Measurements from ENCODE around the gene TTLL6. TPM values are rescaled to one million over a fixed set of nuclear protein-coding genes. Genes with fewer than 3 reads are reported as not detected.

The TTLL6 gene
- total RNA-seq, 2 donors from 2014 or later, result 0.49 to 2.1 TPM

DNA sequence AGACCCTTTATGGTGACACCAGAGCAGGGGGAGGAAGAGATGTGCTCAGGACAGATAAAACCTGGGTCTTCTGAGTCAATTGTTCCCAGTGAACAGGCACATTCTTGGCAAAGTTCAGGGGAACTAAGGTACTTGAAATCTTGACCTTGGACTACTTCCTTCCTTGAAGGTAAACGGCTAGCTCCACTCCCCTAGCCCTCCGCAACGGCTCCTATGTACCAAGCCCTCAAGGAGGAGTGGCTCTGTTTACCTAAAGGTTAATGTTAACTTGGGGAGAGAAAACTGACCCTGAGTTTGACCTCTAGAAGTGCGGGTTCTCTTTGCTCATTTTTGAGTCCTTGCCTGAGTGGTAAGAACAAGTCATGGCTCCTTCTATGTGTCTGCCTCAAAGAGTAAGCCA lies 7.8 kb downstream of the TTLL6 start:
- peaks cover 28% of the 10 kb centered on the region for H3K27me3 ChIP-seq (ENCODE audit: control insufficient read depth, insufficient read depth, low read length, poor library complexity, severe bottlenecking)
- Mint-ChIP-seq H3K4me3 (no peak overlapping the region), H3K27ac (no peak overlapping the region), H3K36me3 (ENCODE audit: low read depth) (no peaks in the 10 kb centered on the region), H3K4me1 (peaks cover 13% of the 10 kb centered on the region), H3K27me3 (ENCODE audit: insufficient read depth) (peaks cover 45% of the 10 kb centered on the region), H3K9me3 (no peaks in the 10 kb centered on the region)
- no peaks in the 10 kb centered on the region for H3K36me3 ChIP-seq (ENCODE audit: control insufficient read depth, insufficient read depth, low read length)
- no peak overlapping the region for H3K9ac ChIP-seq (ENCODE audit: extremely low read depth, low read length, poor library complexity, severe bottlenecking)
- H3K4me1 ChIP-seq (ENCODE audit: control insufficient read depth, insufficient read depth, low read length), result peaks cover 5% of the 10 kb centered on the region
- WGBS, 2 experiments (ENCODE audit: insufficient coverage in 1 of 2, insufficient read length in 1 of 2), result 87 to 92% methylated on average over 4 of the region's 4 CpGs
- DNase-seq, result no peak
- no peaks in the 10 kb centered on the region for H3K9me3 ChIP-seq (ENCODE audit: control insufficient read depth, low read length)
- H3K27ac ChIP-seq (ENCODE audit: low read depth, low read length), result no peak overlapping the region
- H3K4me3 ChIP-seq (ENCODE audit: low read length), result no peak overlapping the region
- TF ChIP-seq, protein P1, sequence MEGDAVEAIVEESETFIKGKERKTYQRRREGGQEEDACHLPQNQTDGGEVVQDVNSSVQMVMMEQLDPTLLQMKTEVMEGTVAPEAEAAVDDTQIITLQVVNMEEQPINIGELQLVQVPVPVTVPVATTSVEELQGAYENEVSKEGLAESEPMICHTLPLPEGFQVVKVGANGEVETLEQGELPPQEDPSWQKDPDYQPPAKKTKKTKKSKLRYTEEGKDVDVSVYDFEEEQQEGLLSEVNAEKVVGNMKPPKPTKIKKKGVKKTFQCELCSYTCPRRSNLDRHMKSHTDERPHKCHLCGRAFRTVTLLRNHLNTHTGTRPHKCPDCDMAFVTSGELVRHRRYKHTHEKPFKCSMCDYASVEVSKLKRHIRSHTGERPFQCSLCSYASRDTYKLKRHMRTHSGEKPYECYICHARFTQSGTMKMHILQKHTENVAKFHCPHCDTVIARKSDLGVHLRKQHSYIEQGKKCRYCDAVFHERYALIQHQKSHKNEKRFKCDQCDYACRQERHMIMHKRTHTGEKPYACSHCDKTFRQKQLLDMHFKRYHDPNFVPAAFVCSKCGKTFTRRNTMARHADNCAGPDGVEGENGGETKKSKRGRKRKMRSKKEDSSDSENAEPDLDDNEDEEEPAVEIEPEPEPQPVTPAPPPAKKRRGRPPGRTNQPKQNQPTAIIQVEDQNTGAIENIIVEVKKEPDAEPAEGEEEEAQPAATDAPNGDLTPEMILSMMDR (conservative IDR thresholded peaks at IDR 0.05), result no peak

DNA sequence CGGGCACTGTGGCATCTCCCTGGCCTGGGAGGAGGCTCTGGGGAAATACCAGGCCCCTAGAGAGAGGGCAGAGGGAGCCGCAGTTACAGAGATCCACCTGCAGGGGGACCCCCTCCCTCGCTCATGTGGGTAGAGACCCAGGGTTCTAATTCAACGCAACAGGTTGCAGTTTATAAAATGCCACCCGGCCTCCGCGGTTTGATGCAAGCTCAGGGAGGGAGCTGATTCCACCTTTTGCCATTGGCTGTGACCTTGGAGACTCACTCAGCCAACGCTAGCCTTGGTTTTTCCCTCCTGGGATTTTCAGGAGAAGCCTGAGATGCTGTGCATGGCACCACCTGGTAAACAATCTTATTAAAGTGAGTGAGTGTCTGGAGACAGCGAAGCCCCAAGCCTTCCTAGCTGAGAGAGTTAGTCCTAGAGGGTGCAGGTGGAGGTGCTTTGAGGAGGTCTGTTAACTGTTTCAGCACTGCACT lies 12.1 kb downstream of the TTLL6 start:
- Mint-ChIP-seq H3K9me3 (no peaks in the 10 kb centered on the region), H3K4me3 (no peak overlapping the region), H3K27ac (no peak overlapping the region), H3K27me3 (ENCODE audit: insufficient read depth) (peaks cover 70% of the 10 kb centered on the region), H3K36me3 (ENCODE audit: low read depth) (no peaks in the 10 kb centered on the region), H3K4me1 (peaks cover 10% of the 10 kb centered on the region)
- WGBS, 2 experiments (ENCODE audit: insufficient coverage in 1 of 2, insufficient read length in 1 of 2), result 2 to 12% methylated on average over 7 to 9 of the region's 9 CpGs
- DNase-seq, result peak; percentile 98
- Histone ChIP-seq H3K4me1 (ENCODE audit: control insufficient read depth, insufficient read depth, low read length) (peaks cover 5% of the 10 kb centered on the region), H3K9me3 (ENCODE audit: control insufficient read depth, low read length) (no peaks in the 10 kb centered on the region), H3K4me3 (ENCODE audit: low read length) (no peak overlapping the region), H3K36me3 (ENCODE audit: control insufficient read depth, insufficient read depth, low read length) (no peaks in the 10 kb centered on the region), H3K9ac (ENCODE audit: extremely low read depth, low read length, poor library complexity, severe bottlenecking) (no peak overlapping the region), H3K27ac (ENCODE audit: low read depth, low read length) (no peak overlapping the region), H3K27me3 (ENCODE audit: control insufficient read depth, insufficient read depth, low read length, poor library complexity, severe bottlenecking) (peaks cover 61% of the 10 kb centered on the region)
- TF ChIP-seq, protein P1 (conservative IDR thresholded peaks at IDR 0.05), result peak; percentile 95

DNA sequence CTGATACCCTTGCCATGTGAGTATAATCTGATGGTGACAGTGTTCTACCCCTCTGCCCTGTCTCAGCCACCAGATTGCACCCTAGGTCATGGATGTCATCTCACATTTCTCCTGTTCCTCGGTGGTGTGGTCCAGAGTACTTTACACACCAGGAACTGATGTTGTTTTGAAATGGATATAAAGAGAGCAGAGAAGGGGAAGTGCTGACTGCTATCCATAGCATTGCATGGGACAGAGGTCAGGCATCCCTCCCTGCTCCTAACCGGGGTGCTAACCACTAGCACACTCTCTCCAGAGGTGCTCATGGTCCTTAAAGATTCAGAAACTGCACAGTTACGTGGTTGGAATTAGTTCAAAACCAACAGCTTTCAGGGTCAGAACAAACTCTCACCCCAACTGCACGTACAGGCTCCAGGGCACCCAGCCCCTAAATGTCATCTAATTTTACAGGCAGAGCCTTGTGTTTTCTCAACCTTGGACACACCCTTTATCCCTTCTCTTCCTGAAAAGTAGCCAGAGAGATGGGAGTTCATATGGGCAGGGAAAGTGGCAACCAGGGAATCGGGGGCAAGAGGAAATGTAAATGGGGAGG lies 16.3 kb downstream of the TTLL6 start:
- Mint-ChIP-seq H3K27me3 (ENCODE audit: insufficient read depth) (peaks cover 85% of the 10 kb centered on the region), H3K9me3 (no peaks in the 10 kb centered on the region), H3K4me3 (no peak overlapping the region), H3K27ac (no peak overlapping the region), H3K4me1 (peaks cover 8% of the 10 kb centered on the region), H3K36me3 (ENCODE audit: low read depth) (no peaks in the 10 kb centered on the region)
- Histone ChIP-seq H3K27ac (ENCODE audit: low read depth, low read length) (no peak overlapping the region), H3K9me3 (ENCODE audit: control insufficient read depth, low read length) (no peaks in the 10 kb centered on the region), H3K27me3 (ENCODE audit: control insufficient read depth, insufficient read depth, low read length, poor library complexity, severe bottlenecking) (peaks cover 84% of the 10 kb centered on the region), H3K4me1 (ENCODE audit: control insufficient read depth, insufficient read depth, low read length) (no peaks in the 10 kb centered on the region), H3K36me3 (ENCODE audit: control insufficient read depth, insufficient read depth, low read length) (no peaks in the 10 kb centered on the region), H3K9ac (ENCODE audit: extremely low read depth, low read length, poor library complexity, severe bottlenecking) (no peak overlapping the region), H3K4me3 (ENCODE audit: low read length) (no peak overlapping the region)
- 79 to 88% methylated on average over 2 to 5 of the region's 5 CpGs for WGBS, 2 experiments (ENCODE audit: insufficient coverage in 1 of 2, insufficient read length in 1 of 2)
- no peak for DNase-seq
- TF ChIP-seq, protein P1 (conservative IDR thresholded peaks at IDR 0.05), result no peak

Measured in endodermal cell (in vitro differentiated cells).